IPS-18c (cell line): ENCODE data around the gene PDE4D.
"Not testable (repeated sequence)": the region's sequence is repeated elsewhere in the genome, so short reads cannot be mapped to it uniquely, and the experiment has no call there.

Experiments
- H3K4me3 ChIP-seq: 2 replicates; pipeline ENCODE4 v1.7.0; 2013; ENCODE audit warnings: low read depth, mild to moderate bottlenecking, low read length, moderate library complexity; ENCODE audit not compliant: insufficient read depth
- H3K9me3 ChIP-seq: one replicate; pipeline ENCODE4 v1.6.1; 2013; ENCODE audit warnings: mild to moderate bottlenecking, low read length, moderate library complexity; ENCODE audit not compliant: control insufficient read depth, insufficient read depth

Gene PDE4D

GRCh38 chr5:59789197-59789596 is 104.3 kb downstream of the PDE4D start:
- Histone ChIP-seq H3K4me3 (no peak overlapping the region), H3K9me3 (no peaks in the 10 kb centered on the region)

- no peaks in the 10 kb centered on the region for H3K9me3 ChIP-seq
- H3K4me3 ChIP-seq = no peak overlapping the region
Observed at GRCh38 chr5:59786334-59786805, 107.2 kb downstream of the PDE4D start.

GRCh38 chr5:59785676-59786333 is 107.7 kb downstream of the PDE4D start:
- Histone ChIP-seq H3K9me3 (no peaks in the 10 kb centered on the region), H3K4me3 (no peak overlapping the region)

DNA sequence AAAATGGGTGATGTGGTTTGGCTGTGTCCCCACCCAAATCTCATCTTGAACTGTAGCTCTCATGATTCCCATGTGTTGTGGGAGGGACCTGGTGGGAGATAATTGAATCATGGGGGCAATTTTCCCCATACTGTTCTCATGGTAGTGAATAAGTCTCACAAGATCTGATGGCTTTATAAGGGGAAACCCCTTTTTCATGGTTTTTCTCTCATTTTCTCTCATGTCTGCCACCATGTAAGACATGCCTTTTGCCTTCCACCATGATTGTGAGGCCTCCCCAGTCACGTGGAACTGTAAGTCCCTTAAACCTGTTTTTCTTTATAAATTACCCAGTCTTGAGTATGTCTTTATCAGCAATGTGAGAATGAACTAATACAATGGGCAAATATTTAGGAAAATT is 108.8 kb downstream of the PDE4D start:
- H3K9me3 ChIP-seq, H3K4me3 ChIP-seq: not testable (repeated sequence)

GRCh38 chr5:59783264-59783663 is 110.3 kb downstream of the PDE4D start:
- peaks cover 2% of the 10 kb centered on the region for H3K9me3 ChIP-seq
- H3K4me3 ChIP-seq = no peak overlapping the region

DNA sequence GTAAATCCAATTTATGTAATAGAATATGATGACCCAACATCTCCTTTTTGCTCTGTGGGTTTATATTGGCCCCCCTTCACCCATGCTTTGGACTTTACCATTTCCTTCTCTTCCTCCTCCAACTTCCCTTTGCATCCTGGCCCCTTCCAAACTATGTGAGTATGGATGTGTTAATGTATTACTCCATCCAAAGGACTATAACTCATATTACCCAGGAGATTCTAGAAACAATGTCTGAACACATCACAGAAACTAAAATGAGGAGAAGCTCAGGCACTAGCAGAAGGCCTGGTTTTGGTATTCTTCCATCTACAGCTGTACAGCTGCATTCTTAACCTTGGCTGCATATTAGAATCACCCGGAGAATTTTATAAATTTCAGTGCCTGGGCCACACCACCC is 110.7 kb downstream of the PDE4D start:
- H3K4me3 ChIP-seq = no peak overlapping the region

DNA sequence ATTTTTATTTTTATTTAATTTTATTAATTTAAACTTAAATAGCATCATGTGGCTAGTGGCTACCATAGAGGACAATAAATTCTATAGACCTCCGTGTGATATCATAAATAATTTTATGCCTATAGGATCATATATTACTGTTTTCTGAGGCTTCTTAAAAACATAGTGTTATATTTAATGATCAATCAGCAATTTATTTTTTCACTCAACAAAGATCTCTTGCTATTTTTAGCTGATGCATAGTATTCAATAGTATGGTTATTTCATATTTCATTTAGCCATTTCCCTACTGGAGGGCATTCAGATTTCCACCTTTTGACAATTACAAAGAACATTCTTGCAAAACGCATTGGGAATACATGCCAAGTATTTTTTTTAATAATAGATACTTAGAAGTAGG is 114.1 kb downstream of the PDE4D start:
- peaks cover 2% of the 10 kb centered on the region for H3K9me3 ChIP-seq
- H3K4me3 ChIP-seq = no peak overlapping the region

More for the DNA sequence above, 110.7 kb downstream of the PDE4D start:
- peaks cover 2% of the 10 kb centered on the region for H3K9me3 ChIP-seq

- H3K9me3 ChIP-seq = peaks cover 2% of the 10 kb centered on the region
Observed at GRCh38 chr5:59777028-59777427, 116.5 kb downstream of the PDE4D start.

GRCh38 chr5:59773294-59773693 is 120.2 kb downstream of the PDE4D start:
- Histone ChIP-seq H3K9me3 (no peaks in the 10 kb centered on the region), H3K4me3 (no peak overlapping the region)

More at GRCh38 chr5:59777028-59777427, 116.5 kb downstream of the PDE4D start:
- no peak overlapping the region for H3K4me3 ChIP-seq

GRCh38 chr5:59772757-59773156 is 120.8 kb downstream of the PDE4D start:
- Histone ChIP-seq H3K4me3 (no peak overlapping the region), H3K9me3 (no peaks in the 10 kb centered on the region)

DNA sequence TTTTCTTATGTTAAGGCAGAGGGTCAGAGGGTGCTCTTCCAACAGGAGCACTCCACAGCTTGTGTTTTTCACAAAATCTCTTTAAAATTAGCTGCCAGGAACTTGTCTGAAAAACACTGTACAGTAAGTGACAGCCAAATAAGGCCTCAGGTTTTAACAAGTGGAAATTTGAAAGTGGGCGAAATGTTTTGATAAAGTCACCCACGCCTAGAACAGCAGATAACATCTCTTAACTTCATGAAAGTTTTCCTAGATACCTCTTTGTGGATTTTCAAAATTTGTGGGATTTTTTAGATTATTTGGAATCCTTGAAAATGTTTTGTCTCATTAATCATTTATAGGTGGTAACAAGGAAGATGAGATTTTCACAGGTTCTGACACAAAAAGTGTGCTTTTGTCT is 121.3 kb downstream of the PDE4D start:
- Histone ChIP-seq H3K4me3 (no peak overlapping the region), H3K9me3 (no peaks in the 10 kb centered on the region)

DNA sequence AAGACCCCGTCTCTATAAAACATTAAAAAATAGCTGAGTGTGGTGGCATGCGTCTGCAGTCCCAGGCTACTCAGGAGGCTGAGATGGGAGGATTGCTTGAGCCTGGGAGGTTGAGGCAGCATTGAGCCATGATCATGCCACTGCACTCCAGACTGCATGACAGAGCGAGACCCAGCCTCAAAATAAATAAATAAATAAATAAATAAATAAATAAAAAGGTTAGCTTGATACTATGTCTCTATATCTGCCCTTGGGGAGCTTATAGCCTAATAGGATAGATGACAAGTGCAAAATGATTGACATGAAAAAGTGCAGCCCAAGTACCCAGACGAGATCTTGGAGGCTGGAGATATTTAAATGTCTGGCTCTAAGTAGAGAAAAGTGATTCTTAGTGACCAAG is 122.6 kb downstream of the PDE4D start:
- Histone ChIP-seq H3K4me3 (no peak overlapping the region), H3K9me3 (no peaks in the 10 kb centered on the region)

GRCh38 chr5:59769832-59770231 is 123.7 kb downstream of the PDE4D start:
- H3K9me3 ChIP-seq = no peaks in the 10 kb centered on the region
- no peak overlapping the region for H3K4me3 ChIP-seq

DNA sequence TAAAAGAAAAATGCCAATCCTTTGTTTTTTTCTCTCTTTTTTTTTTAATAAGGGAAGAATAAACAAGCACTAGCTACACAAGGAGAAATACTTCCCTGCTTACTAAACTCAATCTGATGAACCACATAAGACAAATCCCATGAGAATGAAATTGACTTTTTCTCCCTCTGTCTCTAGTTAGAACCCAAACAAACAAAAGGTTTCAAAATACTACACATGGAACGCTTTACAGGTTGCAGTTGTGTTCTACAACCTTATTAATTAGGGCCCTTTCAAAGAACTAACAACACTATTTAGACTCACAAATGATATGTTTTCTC is 124.5 kb downstream of the PDE4D start:
- Histone ChIP-seq H3K9me3 (no peaks in the 10 kb centered on the region), H3K4me3 (peak overlapping the region; percentile 72; the same call in 1 of the 2 replicates)

GRCh38 chr5:59768152-59769040 is 125.1 kb downstream of the PDE4D start:
- H3K9me3 ChIP-seq = no peaks in the 10 kb centered on the region
- H3K4me3 ChIP-seq = peak overlapping the region; percentile 72

DNA sequence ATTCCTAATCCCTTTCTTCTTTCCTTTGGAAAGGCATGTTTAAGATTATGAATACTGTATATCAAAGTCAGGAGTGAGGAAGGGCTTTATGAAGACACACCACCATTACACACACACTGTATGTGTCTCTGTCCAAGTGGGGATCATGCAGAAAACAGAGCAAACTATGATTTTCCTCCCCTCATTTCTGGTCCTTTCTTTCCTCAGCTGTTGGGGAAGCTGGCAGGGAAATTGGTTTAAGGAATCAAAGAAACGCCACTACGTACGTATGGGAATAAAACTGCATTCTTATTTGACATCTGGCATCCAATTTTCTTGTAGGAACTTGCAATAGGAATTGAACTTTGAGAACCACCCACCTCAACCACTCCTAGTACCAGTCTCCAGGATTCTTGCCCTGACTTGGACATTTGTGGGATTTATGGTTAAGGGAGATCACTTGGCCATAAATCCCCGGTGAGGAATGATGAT is 125.8 kb downstream of the PDE4D start:
- H3K9me3 ChIP-seq = no peaks in the 10 kb centered on the region
- H3K4me3 ChIP-seq = peak overlapping the region; percentile 72

DNA sequence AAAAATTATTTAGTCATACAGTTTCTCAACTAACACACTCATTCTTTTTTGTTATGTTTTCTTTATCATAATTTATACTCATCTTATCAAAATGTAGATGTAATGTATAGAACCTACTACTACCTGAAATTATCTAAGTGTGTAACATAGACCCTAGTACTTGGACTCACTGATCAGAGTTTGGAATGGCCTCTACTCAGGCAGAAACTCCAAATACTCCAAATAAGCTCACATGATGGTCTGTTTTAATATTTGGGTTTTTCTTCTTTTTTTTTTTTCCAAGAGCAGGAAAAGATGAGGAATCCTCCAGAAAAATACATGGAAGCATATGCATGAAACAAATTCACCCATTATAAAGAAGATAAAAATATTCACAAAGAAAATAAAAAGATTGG is 126.3 kb downstream of the PDE4D start:
- H3K9me3 ChIP-seq = no peaks in the 10 kb centered on the region
- H3K4me3 ChIP-seq = no peak overlapping the region
